ENCODE results near the gene HSPB7. TPM values are rescaled to one million over a fixed set of nuclear protein-coding genes. Genes with fewer than 3 reads are reported as not detected.

Gene HSPB7
- total RNA-seq, 1 experiment from 2014 or later: not detected

GRCh38 chr1:15997637-15998280 lies 20.1 kb downstream of the HSPB7 start:
- ChIA-PET POLR2A (interaction anchor here (0.6 kb wide), 1 partner anchor 57 kb away, joined by 3 read pairs; no protein-coding TSS in a partner anchor), CTCF (interaction anchor here (0.6 to 1.6 kb wide), 6 partner anchors 10 to 206 kb away, joined by 3 to 5 read pairs (median 3); no protein-coding TSS in a partner anchor)
- Mint-ChIP-seq H3K27me3 (ENCODE audit: insufficient read depth, unreplicated experiment) (no peaks in the 10 kb centered on the region), H3K4me1 (ENCODE audit: insufficient read depth, unreplicated experiment) (no peaks in the 10 kb centered on the region), H3K4me3 (ENCODE audit: unreplicated experiment) (no peak overlapping the region), H3K27ac (ENCODE audit: low read depth, unreplicated experiment) (no peak overlapping the region), H3K9me3 (ENCODE audit: unreplicated experiment) (no peaks in the 10 kb centered on the region), H3K36me3 (ENCODE audit: insufficient read depth, unreplicated experiment) (no peaks in the 10 kb centered on the region)
- no peak for TF ChIP-seq CTCF (IDR thresholded peaks at IDR 0.05; ENCODE audit: unreplicated experiment)
- DNase-seq (ENCODE audit: unreplicated experiment): no peak
- intact Hi-C loops (cut with micrococcal nuclease): no loop called here
- no TSS peak for BruUV-seq (replicated peaks)

DNA sequence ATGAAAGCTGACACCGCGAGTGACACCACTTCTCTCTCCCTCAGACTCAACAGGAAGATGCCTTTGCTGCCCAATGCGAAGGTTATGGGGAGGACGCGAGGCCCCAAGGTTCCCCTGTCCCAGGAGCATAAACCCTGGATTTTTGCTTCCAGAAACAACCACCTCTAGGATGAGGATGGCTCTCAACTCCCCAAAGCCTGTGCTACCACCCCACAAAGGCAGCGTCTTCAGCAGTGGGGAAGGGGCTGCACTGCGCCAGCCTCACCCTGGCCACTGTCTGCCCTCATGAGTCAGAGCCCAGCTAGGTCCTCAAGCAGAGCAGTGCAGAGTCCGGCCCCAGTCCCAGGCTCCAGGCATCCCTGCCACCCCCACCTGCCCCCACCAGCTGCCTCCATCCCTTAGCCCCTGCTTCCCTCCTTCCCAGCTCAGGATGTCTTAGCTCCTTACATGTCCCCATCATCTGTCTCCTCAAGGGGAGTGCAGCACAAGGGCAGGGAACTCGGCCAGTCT lies 20.7 kb downstream of the HSPB7 start:
- POLR2A ChIA-PET: no interaction called here
- DNase-seq (ENCODE audit: unreplicated experiment): no peak
- BruUV-seq (replicated peaks): no TSS peak
- Mint-ChIP-seq H3K4me3 (ENCODE audit: unreplicated experiment) (no peak overlapping the region), H3K27me3 (ENCODE audit: insufficient read depth, unreplicated experiment) (no peaks in the 10 kb centered on the region), H3K27ac (ENCODE audit: low read depth, unreplicated experiment) (no peak overlapping the region), H3K4me1 (ENCODE audit: insufficient read depth, unreplicated experiment) (no peaks in the 10 kb centered on the region), H3K9me3 (ENCODE audit: unreplicated experiment) (no peaks in the 10 kb centered on the region), H3K36me3 (ENCODE audit: insufficient read depth, unreplicated experiment) (no peaks in the 10 kb centered on the region)
- CTCF ChIA-PET: interaction anchor here (1.0 to 1.6 kb wide), 3 partner anchors 11 to 205 kb away, joined by 3 to 5 read pairs (median 3); no protein-coding TSS in a partner anchor
- TF ChIP-seq CTCF (IDR thresholded peaks at IDR 0.05; ENCODE audit: unreplicated experiment): no peak
- intact Hi-C loops (cut with micrococcal nuclease): no loop called here

GRCh38 chr1:15994590-15995351 lies 23.1 kb downstream of the HSPB7 start:
- DNase-seq (ENCODE audit: unreplicated experiment): peak; percentile 77
- BruUV-seq (replicated peaks): no TSS peak
- intact Hi-C loops (cut with micrococcal nuclease): loop anchor here (1.0 to 5.0 kb wide), 3 partner anchors 47 to 202 kb away; no protein-coding TSS in a partner anchor
- no peaks in the 10 kb centered on the region for H3K36me3 Mint-ChIP-seq (ENCODE audit: insufficient read depth, unreplicated experiment)
- no peak overlapping the region for H3K4me3 Mint-ChIP-seq (ENCODE audit: unreplicated experiment)
- ChIA-PET CTCF (interaction anchor here (0.5 to 3.1 kb wide), 15 partner anchors 9 to 203 kb away, joined by 3 to 17 read pairs (median 5); partner anchors contain the start of gene SRARP), POLR2A (interaction anchor here (1.0 to 1.7 kb wide), 2 partner anchors 46 to 179 kb away, joined by 4 to 5 read pairs; no protein-coding TSS in a partner anchor)
- no peak overlapping the region for H3K27ac Mint-ChIP-seq (ENCODE audit: low read depth, unreplicated experiment)
- peak; percentile 81 for TF ChIP-seq CTCF (IDR thresholded peaks at IDR 0.05; ENCODE audit: unreplicated experiment)
- no peaks in the 10 kb centered on the region for H3K4me1 Mint-ChIP-seq (ENCODE audit: insufficient read depth, unreplicated experiment)
- H3K9me3 Mint-ChIP-seq (ENCODE audit: unreplicated experiment): no peaks in the 10 kb centered on the region
- H3K27me3 Mint-ChIP-seq (ENCODE audit: insufficient read depth, unreplicated experiment): no peaks in the 10 kb centered on the region

GRCh38 chr1:15994081-15994480 lies 23.8 kb downstream of the HSPB7 start:
- no peak overlapping the region for H3K4me3 Mint-ChIP-seq (ENCODE audit: unreplicated experiment)
- no peak for TF ChIP-seq CTCF (IDR thresholded peaks at IDR 0.05; ENCODE audit: unreplicated experiment)
- no peak for DNase-seq (ENCODE audit: unreplicated experiment)
- ChIA-PET CTCF (interaction anchor here (0.5 to 3.1 kb wide), 14 partner anchors 8 to 203 kb away, joined by 3 to 17 read pairs (median 5); partner anchors contain the start of gene SRARP), POLR2A (interaction anchor here (1.0 kb wide), 1 partner anchor 45 kb away, joined by 4 read pairs; no protein-coding TSS in a partner anchor)
- no peaks in the 10 kb centered on the region for H3K36me3 Mint-ChIP-seq (ENCODE audit: insufficient read depth, unreplicated experiment)
- H3K27me3 Mint-ChIP-seq (ENCODE audit: insufficient read depth, unreplicated experiment): no peaks in the 10 kb centered on the region
- H3K27ac Mint-ChIP-seq (ENCODE audit: low read depth, unreplicated experiment): no peak overlapping the region
- H3K9me3 Mint-ChIP-seq (ENCODE audit: unreplicated experiment): no peaks in the 10 kb centered on the region
- no TSS peak for BruUV-seq (replicated peaks)
- intact Hi-C loops (cut with micrococcal nuclease): loop anchor here (1.0 to 5.0 kb wide), 3 partner anchors 47 to 201 kb away; no protein-coding TSS in a partner anchor
- H3K4me1 Mint-ChIP-seq (ENCODE audit: insufficient read depth, unreplicated experiment): no peaks in the 10 kb centered on the region

Measured in MCF 10A (cell line).